ENCODE data around the gene CLCN6. TPM values are rescaled to one million over a fixed set of nuclear protein-coding genes. Genes with fewer than 3 reads are reported as not detected.

The CLCN6 gene
- total RNA-seq, 1 experiment from 2014 or later: 13.7 TPM

- no peak overlapping the region for H3K4me2 ChIP-seq (ENCODE audit: low read length)
- peaks cover 1 to 7% of the 10 kb centered on the region in 2 experiments; a peak in 3 of 4 replicates for H3K4me1 ChIP-seq (ENCODE audit: control insufficient read depth in 1 of 2, insufficient read depth in 2 of 2, low read length in 2 of 2)
- DNase-seq (ENCODE audit: low read depth, low spot score): no peak
- H3K9me2 ChIP-seq (ENCODE audit: insufficient read depth): no peaks in the 10 kb centered on the region
- RAD21 ChIA-PET (ENCODE audit: low non-redundant PET in 1 of 2, low total read pairs in 2 of 2, uncharacterized antibody in 2 of 2, unreplicated experiment in 2 of 2): no interaction called here
- CTCF ChIA-PET: no interaction called here
- no peak overlapping the region for H3K9ac ChIP-seq (ENCODE audit: low read length)
- no peak overlapping the region for H3K4me3 ChIP-seq (replicated peaks in 1 of 2; ENCODE audit: low read depth in 1 of 2, low read length in 2 of 2)
- no peaks in the 10 kb centered on the region for H4K20me1 ChIP-seq (ENCODE audit: insufficient read depth)
- POLR2A ChIA-PET: no interaction called here
- no peak for TF ChIP-seq MAX (IDR thresholded peaks at IDR 0.05)
- no peak for TF ChIP-seq POLR2A (IDR thresholded peaks at IDR 0.05; ENCODE audit: borderline replicate concordance, extremely low read depth, insufficient read depth, insufficient read length)
- TF ChIP-seq CEBPB (IDR thresholded peaks at IDR 0.05; ENCODE audit: low read depth): no peak
- no peak for TF ChIP-seq ELF1 (IDR thresholded peaks at IDR 0.05; ENCODE audit: borderline replicate concordance, low read depth)
- no peak for TF ChIP-seq EGR1 (IDR thresholded peaks at IDR 0.05; ENCODE audit: low read depth)
- no peak for TF ChIP-seq CBX3 (IDR thresholded peaks at IDR 0.05; ENCODE audit: low read depth)
- no peak for TF ChIP-seq CTCF (IDR thresholded peaks at IDR 0.05 in 2 of 3, conservative IDR thresholded peaks at IDR 0.05 in 1 of 3; ENCODE audit: borderline replicate concordance in 1 of 3, insufficient read depth in 1 of 3, low read depth in 2 of 3, low read length in 2 of 3)
- TF ChIP-seq ATF3 (IDR thresholded peaks at IDR 0.05): no peak
- TF ChIP-seq YY1 (IDR thresholded peaks at IDR 0.05; ENCODE audit: extremely low read depth, insufficient replicate concordance, low read depth, low read length): no peak
- no peak for TF ChIP-seq JUND (IDR thresholded peaks at IDR 0.05)
- TF ChIP-seq RAD21 (IDR thresholded peaks at IDR 0.05; ENCODE audit: low read depth): no peak
- no peak for TF ChIP-seq ZFX (IDR thresholded peaks at IDR 0.05)
- no peak for TF ChIP-seq SP1 (IDR thresholded peaks at IDR 0.05; ENCODE audit: low read depth)
- TF ChIP-seq ZBTB33 (IDR thresholded peaks at IDR 0.05; ENCODE audit: extremely low read depth, insufficient replicate concordance, low read length): no peak
- TF ChIP-seq EZH2phosphoT487 (IDR thresholded peaks at IDR 0.05; ENCODE audit: borderline replicate concordance): no peak
- TF ChIP-seq FOSL1 (IDR thresholded peaks at IDR 0.05; ENCODE audit: low read depth): no peak
- TF ChIP-seq REST (IDR thresholded peaks at IDR 0.05; ENCODE audit: low read depth): no peak
- no peak for TF ChIP-seq SRF (IDR thresholded peaks at IDR 0.05; ENCODE audit: low read depth)
- H2AFZ ChIP-seq (ENCODE audit: low read depth, low read length, poor library complexity, severe bottlenecking): no peak overlapping the region
- no peaks in the 10 kb centered on the region for H3K9me3 ChIP-seq (ENCODE audit: control insufficient read depth in 1 of 2, insufficient read depth in 1 of 2, low read depth in 1 of 2, low read length in 2 of 2)
- no TSS peak for BruUV-seq (replicated peaks)
- H3K27ac ChIP-seq (ENCODE audit: low read depth, low read length): no peak overlapping the region
- no peaks in the 10 kb centered on the region for H3K36me3 ChIP-seq (ENCODE audit: control insufficient read depth in 1 of 2, insufficient read depth in 2 of 2, low read length in 2 of 2)
- intact Hi-C loops (cut with micrococcal nuclease): no loop called here
- H3K27me3 ChIP-seq (ENCODE audit: insufficient read depth, low read length): no peaks in the 10 kb centered on the region
- no peak for ATAC-seq
- H3K79me2 ChIP-seq (ENCODE audit: insufficient read depth, low read length): no peaks in the 10 kb centered on the region
Measured at GRCh38 chr1:11779715-11780379, 26.1 kb upstream of the CLCN6 start.

Data from HCT116 (cell line).